HepG2 (cell line): ENCODE data around the gene ARPC1A. TPM values are rescaled to one million over a fixed set of nuclear protein-coding genes. Genes with fewer than 3 reads are reported as not detected.

ENCODE experiments used
- ATF7-NPFF ChIP-seq: sonication (generic); formaldehyde crosslinking; IDR thresholded peaks from 2 replicates; pipeline ENCODE4 v1.8.1; 2023; ENCODE audit warnings: mild to moderate bottlenecking, low read depth, missing genetic modification reagents, moderate library complexity
- FOXK1 ChIP-seq: sonication (generic); formaldehyde crosslinking; IDR thresholded peaks from 2 replicates; pipeline ENCODE4 v1.4.0; 2020; ENCODE audit warnings: low read depth, missing genetic modification reagents, borderline replicate concordance
- HIVEP1 ChIP-seq: sonication (generic); formaldehyde crosslinking; IDR thresholded peaks from 2 replicates; pipeline ENCODE4 v1.4.0; 2020; ENCODE audit warnings: mild to moderate bottlenecking, missing genetic modification reagents
- HNRNPLL ChIP-seq: fragments of 200-400 bp; formaldehyde crosslinking; IDR thresholded peaks from 2 replicates; pipeline ENCODE4 v1.6.1; 2017; ENCODE audit warnings: mild to moderate bottlenecking, low read depth, low read length; ENCODE audit not compliant: poor library complexity, severe bottlenecking
- KAT2B ChIP-seq: fragments of 150-350 bp; IDR thresholded peaks from 2 replicates; pipeline ENCODE4 v1.6.1; 2014; ENCODE audit warnings: low read depth, low read length, borderline replicate concordance
- LCORL ChIP-seq, 2 experiments: fragments of 450-650 bp in 1 of 2; sonication (generic) in 1 of 2; formaldehyde crosslinking in 1 of 2; IDR thresholded peaks; 2 replicates each; pipeline versions ENCODE4 v1.5.0 to v1.6.1; 2017 to 2020; ENCODE audit warnings: antibody characterized with exemption in 1 of 2, missing genetic modification reagents in 1 of 2
- SAFB2 ChIP-seq: sonication (generic); formaldehyde crosslinking; IDR thresholded peaks from 2 replicates; pipeline ENCODE4 v1.5.1; 2020; ENCODE audit warnings: missing genetic modification reagents, low read depth, mild to moderate bottlenecking, borderline replicate concordance
- SMARCE1 ChIP-seq: fragments of 450-650 bp; IDR thresholded peaks from 2 replicates; pipeline ENCODE4 v1.6.1; 2017; ENCODE audit warnings: borderline replicate concordance
- TEAD3 ChIP-seq: optimal IDR thresholded peaks from 2 replicates; pipeline ENCODE3; 2016; ENCODE audit warnings: borderline replicate concordance
- THAP11 ChIP-seq: IDR thresholded peaks from 2 replicates; pipeline ENCODE4 v1.6.1; 2016; ENCODE audit warnings: missing biosample characterization, missing genetic modification reagents
- ZFP36L1 ChIP-seq: sonication (generic); formaldehyde crosslinking; IDR thresholded peaks from 2 replicates; pipeline ENCODE4 v1.8.0; 2022; ENCODE audit warnings: mild to moderate bottlenecking, missing genetic modification reagents, moderate library complexity
- ZIK1 ChIP-seq: sonication (generic); formaldehyde crosslinking; IDR thresholded peaks from 2 replicates; pipeline ENCODE4 v1.5.0; 2020; ENCODE audit warnings: mild to moderate bottlenecking, low read depth, missing genetic modification reagents, borderline replicate concordance
- ZMYM3 ChIP-seq: sonication (generic); formaldehyde crosslinking; IDR thresholded peaks from 2 replicates; pipeline ENCODE4 v1.5.1; 2020; ENCODE audit warnings: mild to moderate bottlenecking, missing genetic modification reagents
- ZNF331 ChIP-seq: sonication (generic); formaldehyde crosslinking; IDR thresholded peaks from 2 replicates; pipeline ENCODE4 v1.4.0; 2020; ENCODE audit warnings: missing genetic modification reagents
- ZNF546 ChIP-seq: sonication (generic); formaldehyde crosslinking; conservative IDR thresholded peaks from 2 replicates; pipeline ENCODE4 v1.8.1; 2023; ENCODE audit warnings: mild to moderate bottlenecking, missing genetic modification reagents
- ZNF780A ChIP-seq: sonication (generic); formaldehyde crosslinking; IDR thresholded peaks from 2 replicates; pipeline ENCODE4 v1.8.0; 2022; ENCODE audit warnings: mild to moderate bottlenecking, missing genetic modification reagents, moderate library complexity
- ZNF878 ChIP-seq: sonication (generic); formaldehyde crosslinking; IDR thresholded peaks from 2 replicates; pipeline ENCODE4 v1.8.1; 2023; ENCODE audit warnings: mild to moderate bottlenecking, missing genetic modification reagents, moderate library complexity
- polyA plus RNA-seq, 8 experiments: library from polyadenylated mRNA; depleted of rRNA in 3 of 8; stranded (reverse) in 7 of 8; unstranded in 1 of 8; fragments of >200 nt; fragmentation: Illumina TruSeq in 4 of 8; extraction: Trizol in 4 of 8; gene quantifications; 2 replicates each; pipeline versions ENCODE4 v1.2.1 to v1.2.3, GENCODE V29; 2011 to 2016; ENCODE audit warnings: low read depth in 4 of 8, missing spikeins in 1 of 8, mixed read lengths in 1 of 8; ENCODE audit not compliant: insufficient read depth in 1 of 8
- total RNA-seq, 5 experiments: library from RNA; depleted of rRNA; stranded (reverse); fragments of >200 nt; fragmentation: Illumina TruSeq; extraction: Trizol; gene quantifications; 2 replicates each; pipeline ENCODE4 v1.2.3, GENCODE V29; 2016; ENCODE audit warnings: low read depth in 1 of 5
- TF ChIP-seq, protein P1 (sequence below): sonication (generic); formaldehyde crosslinking; IDR thresholded peaks from 2 replicates; pipeline ENCODE4 v1.5.0; 2020; ENCODE audit warnings: mild to moderate bottlenecking, missing genetic modification reagents
- TF ChIP-seq, protein P2 (sequence below): IDR thresholded peaks from 2 replicates; pipeline ENCODE4 v1.6.1; 2012; ENCODE audit warnings: low read depth, low read length, improper control_type of control experiment
- TF ChIP-seq, protein P3 (sequence below): sonication (generic); formaldehyde crosslinking; IDR thresholded peaks from 2 replicates; pipeline ENCODE4 v1.8.1; 2022; ENCODE audit warnings: low read depth, mild to moderate bottlenecking, missing genetic modification reagents
- TF ChIP-seq, protein P4 (sequence below): fragments of 450-650 bp; IDR thresholded peaks from 2 replicates; pipeline ENCODE4 v1.6.1; 2017

The ARPC1A gene
- total and polyA plus RNA-seq, 2 of the 13 experiments (the other 11 are each of a cell fraction or from before 2014, with no cell fraction given) = 44.3 to 88.5 TPM

DNA sequence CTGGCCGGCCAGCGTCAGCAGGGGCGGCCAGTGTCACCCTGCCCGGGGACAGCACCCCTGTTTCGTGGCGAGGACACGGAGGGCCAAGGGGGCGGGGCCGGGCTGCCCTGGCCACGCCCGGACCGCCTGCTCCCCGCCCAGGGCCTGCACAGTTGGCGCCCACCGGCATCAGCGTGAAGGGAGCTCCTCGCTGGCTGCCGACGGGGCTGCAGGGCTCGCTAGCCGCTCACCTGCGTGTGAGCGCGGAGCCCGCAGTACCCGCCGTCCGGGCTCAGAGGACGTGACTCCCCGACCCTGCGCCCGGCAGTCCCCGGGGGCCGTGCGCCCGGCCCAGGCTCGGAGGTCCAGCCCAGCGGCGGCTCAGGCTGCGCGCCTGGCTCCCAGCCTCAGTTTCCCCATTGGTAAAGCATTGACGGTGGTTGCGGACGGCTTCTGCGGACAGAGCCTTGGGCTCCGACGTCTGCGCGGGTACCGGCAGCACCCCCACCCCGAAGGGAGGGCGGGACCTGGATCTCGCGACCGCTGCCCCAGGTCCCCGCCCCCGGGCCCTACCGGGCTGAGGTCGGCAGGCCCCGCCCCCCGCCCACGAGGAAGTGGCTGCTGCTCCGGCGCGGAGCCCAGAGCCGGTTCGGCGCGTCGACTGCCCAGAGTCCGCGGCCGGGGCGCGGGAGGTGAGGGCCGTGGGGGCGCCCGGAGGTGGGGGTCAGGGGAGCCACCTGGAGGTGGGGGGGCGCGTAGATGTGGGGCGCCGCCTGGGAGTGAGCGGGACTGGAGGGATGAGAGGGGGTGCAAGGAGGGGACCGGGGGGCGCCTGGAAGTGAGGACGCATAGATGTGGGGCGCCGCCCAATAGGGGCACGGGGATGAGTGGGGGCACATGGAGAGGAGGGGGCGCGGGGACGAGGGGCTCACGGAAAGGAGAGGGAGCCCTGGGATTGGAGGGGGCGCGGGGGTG, 48.7 kb downstream of the ARPC1A start, which contains the start of gene ARPC1B (continued):
- 0 out of 2 replicates have a peak, but pooled peaks have one; percentile 51 for TF ChIP-seq ZNF780A (CRISPR knock-in tag)
- no peak for TF ChIP-seq LCORL (IDR thresholded peaks at IDR 0.05)
- peak; percentile 28 for TF ChIP-seq LCORL (CRISPR knock-in tag; IDR thresholded peaks at IDR 0.05)
- TF ChIP-seq HNRNPLL = peak; percentile 88
- TF ChIP-seq, protein P1, sequence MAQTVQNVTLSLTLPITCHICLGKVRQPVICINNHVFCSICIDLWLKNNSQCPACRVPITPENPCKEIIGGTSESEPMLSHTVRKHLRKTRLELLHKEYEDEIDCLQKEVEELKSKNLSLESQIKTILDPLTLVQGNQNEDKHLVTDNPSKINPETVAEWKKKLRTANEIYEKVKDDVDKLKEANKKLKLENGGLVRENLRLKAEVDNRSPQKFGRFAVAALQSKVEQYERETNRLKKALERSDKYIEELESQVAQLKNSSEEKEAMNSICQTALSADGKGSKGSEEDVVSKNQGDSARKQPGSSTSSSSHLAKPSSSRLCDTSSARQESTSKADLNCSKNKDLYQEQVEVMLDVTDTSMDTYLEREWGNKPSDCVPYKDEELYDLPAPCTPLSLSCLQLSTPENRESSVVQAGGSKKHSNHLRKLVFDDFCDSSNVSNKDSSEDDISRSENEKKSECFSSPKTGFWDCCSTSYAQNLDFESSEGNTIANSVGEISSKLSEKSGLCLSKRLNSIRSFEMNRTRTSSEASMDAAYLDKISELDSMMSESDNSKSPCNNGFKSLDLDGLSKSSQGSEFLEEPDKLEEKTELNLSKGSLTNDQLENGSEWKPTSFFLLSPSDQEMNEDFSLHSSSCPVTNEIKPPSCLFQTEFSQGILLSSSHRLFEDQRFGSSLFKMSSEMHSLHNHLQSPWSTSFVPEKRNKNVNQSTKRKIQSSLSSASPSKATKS (CRISPR knock-in tag) = no peak
- TF ChIP-seq, protein P2, sequence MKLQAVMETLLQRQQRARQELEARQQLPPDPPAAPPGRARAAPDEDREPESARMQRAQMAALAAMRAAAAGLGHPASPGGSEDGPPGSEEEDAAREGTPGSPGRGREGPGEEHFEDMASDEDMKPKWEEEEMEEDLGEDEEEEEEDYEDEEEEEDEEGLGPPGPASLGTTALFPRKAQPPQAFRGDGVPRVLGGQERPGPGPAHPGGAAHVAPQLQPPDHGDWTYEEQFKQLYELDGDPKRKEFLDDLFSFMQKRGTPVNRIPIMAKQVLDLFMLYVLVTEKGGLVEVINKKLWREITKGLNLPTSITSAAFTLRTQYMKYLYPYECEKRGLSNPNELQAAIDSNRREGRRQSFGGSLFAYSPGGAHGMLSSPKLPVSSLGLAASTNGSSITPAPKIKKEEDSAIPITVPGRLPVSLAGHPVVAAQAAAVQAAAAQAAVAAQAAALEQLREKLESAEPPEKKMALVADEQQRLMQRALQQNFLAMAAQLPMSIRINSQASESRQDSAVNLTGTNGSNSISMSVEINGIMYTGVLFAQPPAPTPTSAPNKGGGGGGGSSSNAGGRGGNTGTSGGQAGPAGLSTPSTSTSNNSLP = no peak
- 0 out of 2 replicates have a peak, but pooled peaks have one; percentile 52 for TF ChIP-seq ZIK1 (CRISPR knock-in tag)
- no peak for TF ChIP-seq TEAD3 (CRISPR knock-in tag)
- TF ChIP-seq ZNF878 (CRISPR knock-in tag) = no peak
- peak; percentile 60; the same call in 1 of the 2 replicates for TF ChIP-seq ATF7-NPFF (CRISPR knock-in tag)
- TF ChIP-seq, protein P3, sequence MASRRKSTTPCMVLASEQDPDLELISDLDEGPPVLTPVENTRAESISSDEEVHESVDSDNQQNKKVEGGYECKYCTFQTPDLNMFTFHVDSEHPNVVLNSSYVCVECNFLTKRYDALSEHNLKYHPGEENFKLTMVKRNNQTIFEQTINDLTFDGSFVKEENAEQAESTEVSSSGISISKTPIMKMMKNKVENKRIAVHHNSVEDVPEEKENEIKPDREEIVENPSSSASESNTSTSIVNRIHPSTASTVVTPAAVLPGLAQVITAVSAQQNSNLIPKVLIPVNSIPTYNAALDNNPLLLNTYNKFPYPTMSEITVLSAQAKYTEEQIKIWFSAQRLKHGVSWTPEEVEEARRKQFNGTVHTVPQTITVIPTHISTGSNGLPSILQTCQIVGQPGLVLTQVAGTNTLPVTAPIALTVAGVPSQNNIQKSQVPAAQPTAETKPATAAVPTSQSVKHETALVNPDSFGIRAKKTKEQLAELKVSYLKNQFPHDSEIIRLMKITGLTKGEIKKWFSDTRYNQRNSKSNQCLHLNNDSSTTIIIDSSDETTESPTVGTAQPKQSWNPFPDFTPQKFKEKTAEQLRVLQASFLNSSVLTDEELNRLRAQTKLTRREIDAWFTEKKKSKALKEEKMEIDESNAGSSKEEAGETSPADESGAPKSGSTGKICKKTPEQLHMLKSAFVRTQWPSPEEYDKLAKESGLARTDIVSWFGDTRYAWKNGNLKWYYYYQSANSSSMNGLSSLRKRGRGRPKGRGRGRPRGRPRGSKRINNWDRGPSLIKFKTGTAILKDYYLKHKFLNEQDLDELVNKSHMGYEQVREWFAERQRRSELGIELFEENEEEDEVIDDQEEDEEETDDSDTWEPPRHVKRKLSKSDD (CRISPR knock-in tag) = no peak
- no peak for TF ChIP-seq KAT2B
- TF ChIP-seq ZFP36L1 (CRISPR knock-in tag) = no peak; the same call in 1 of the 2 replicates
- TF ChIP-seq SAFB2 = no peak
- TF ChIP-seq THAP11 (CRISPR knock-in tag) = no peak
- TF ChIP-seq FOXK1 (CRISPR knock-in tag) = no peak
- no peak for TF ChIP-seq ZNF331
- TF ChIP-seq ZMYM3 (CRISPR knock-in tag) = no peak
- TF ChIP-seq HIVEP1 (CRISPR knock-in tag) = no peak
- TF ChIP-seq, protein P4, sequence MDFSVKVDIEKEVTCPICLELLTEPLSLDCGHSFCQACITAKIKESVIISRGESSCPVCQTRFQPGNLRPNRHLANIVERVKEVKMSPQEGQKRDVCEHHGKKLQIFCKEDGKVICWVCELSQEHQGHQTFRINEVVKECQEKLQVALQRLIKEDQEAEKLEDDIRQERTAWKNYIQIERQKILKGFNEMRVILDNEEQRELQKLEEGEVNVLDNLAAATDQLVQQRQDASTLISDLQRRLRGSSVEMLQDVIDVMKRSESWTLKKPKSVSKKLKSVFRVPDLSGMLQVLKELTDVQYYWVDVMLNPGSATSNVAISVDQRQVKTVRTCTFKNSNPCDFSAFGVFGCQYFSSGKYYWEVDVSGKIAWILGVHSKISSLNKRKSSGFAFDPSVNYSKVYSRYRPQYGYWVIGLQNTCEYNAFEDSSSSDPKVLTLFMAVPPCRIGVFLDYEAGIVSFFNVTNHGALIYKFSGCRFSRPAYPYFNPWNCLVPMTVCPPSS = no peak
- TF ChIP-seq ZNF546 (CRISPR knock-in tag) = no peak; the same call in 1 of the 2 replicates
- no peak for TF ChIP-seq SMARCE1
